Lower leg skin (tissue), 4 donors: ENCODE results near the gene SAMD8. TPM values are rescaled to one million over a fixed set of nuclear protein-coding genes. Genes with fewer than 3 reads are reported as not detected.

Source experiments
- DNase-seq, 2 donors: peaks; one replicate each; pipeline ENCODE4 v3.0.0-alpha.2; 2019; ENCODE audit warnings: low spot score in 2 of 2
- H3K4me3 ChIP-seq: fragments of 200-600 bp; sonication (generic); 2 replicates; pipeline ENCODE4 v1.5.1; 2017; ENCODE audit warnings: mild to moderate bottlenecking, low read depth; ENCODE audit not compliant: poor library complexity, severe bottlenecking
- POLR2A ChIP-seq, 2 donors: fragments of 450-650 bp; IDR thresholded peaks; one replicate each; pipeline ENCODE4 v1.6.1; 2016 to 2017; ENCODE audit warnings: antibody characterized with exemption in 2 of 2, mild to moderate bottlenecking in 1 of 2, moderate library complexity in 1 of 2
- WGBS, 2 donors: methylation state at CpG; one replicate each; pipeline ENCODE4 v1.1.5; 2018; 5-methylcytosine and 5-hydroxymethylcytosine counted together
- intact Hi-C: fragments of 100-400 bp; cut with DNase I; formaldehyde crosslinking; loops from one replicate; pipeline ENCODE4 v1.15.0; 2023; ENCODE audit warnings: low total_unique reads
- total RNA-seq, 4 donors: library from RNA; depleted of rRNA; stranded (reverse); fragments of >200 nt; gene quantifications; one replicate each; pipeline ENCODE4 v1.1.0, GENCODE V29; 2016
- TF ChIP-seq, protein P1 (sequence below), 3 donors: fragments of 450-650 bp; IDR thresholded peaks; one replicate each; pipeline ENCODE4 v1.5.1; 2016; ENCODE audit warnings: antibody characterized with exemption in 3 of 3, mild to moderate bottlenecking in 3 of 3, moderate library complexity in 2 of 3

Gene SAMD8
- total RNA-seq, 4 donors from 2014 or later = 17.4 to 26.4 (median 23.2) TPM

DNA sequence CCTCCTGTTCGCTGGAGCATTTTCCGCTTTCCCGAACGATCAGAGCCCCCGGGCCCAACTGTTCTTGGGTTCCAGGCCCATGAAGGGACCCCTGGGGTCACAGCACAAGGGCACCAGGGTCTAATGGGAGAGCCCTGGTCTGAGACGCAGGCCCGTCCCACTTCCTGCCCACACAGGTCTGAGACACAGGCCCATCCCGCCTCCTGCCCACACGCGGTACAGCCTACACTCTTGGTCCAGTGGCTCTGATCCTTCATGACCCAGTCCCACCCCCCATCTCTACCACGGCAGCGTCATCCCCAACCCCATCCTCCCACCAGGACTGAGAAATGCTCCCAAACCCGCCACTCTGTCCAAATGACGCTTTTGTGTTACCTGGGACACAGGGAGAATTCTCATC is 38.7 kb upstream of the SAMD8 start:
- TF ChIP-seq, protein P1, sequence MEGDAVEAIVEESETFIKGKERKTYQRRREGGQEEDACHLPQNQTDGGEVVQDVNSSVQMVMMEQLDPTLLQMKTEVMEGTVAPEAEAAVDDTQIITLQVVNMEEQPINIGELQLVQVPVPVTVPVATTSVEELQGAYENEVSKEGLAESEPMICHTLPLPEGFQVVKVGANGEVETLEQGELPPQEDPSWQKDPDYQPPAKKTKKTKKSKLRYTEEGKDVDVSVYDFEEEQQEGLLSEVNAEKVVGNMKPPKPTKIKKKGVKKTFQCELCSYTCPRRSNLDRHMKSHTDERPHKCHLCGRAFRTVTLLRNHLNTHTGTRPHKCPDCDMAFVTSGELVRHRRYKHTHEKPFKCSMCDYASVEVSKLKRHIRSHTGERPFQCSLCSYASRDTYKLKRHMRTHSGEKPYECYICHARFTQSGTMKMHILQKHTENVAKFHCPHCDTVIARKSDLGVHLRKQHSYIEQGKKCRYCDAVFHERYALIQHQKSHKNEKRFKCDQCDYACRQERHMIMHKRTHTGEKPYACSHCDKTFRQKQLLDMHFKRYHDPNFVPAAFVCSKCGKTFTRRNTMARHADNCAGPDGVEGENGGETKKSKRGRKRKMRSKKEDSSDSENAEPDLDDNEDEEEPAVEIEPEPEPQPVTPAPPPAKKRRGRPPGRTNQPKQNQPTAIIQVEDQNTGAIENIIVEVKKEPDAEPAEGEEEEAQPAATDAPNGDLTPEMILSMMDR (IDR thresholded peaks at IDR 0.05) = no peak
- TF ChIP-seq POLR2A (IDR thresholded peaks at IDR 0.05) = no peak
- intact Hi-C loops = no loop called here
- 89 to 96% methylated on average over 14 of the region's 14 CpGs for WGBS, 2 donors
- H3K4me3 ChIP-seq = no peak overlapping the region
- DNase-seq = no peak

DNA sequence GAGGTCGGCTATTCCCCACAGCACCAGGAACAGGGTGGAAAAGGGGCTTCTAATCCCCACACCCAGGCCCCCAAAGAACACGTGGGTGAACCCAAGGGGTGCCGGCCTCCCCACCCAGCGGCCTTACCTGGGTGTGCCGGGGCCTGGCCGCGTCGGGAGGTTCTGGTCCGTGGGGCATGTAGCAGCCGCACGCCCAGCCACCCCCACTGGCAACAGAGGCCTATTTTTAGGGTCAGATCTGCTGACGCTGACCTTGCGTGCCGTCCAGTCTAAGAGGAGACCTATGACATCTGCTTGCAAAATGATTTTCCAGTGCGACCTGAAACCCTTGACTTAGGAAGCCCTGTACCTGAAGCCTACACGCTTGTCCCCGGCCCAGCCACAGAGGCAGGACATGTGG is 38.0 kb upstream of the SAMD8 start:
- H3K4me3 ChIP-seq = no peak overlapping the region
- WGBS, 2 donors = 97 to 98% methylated on average over 17 of the region's 17 CpGs
- no peak for DNase-seq
- TF ChIP-seq POLR2A (IDR thresholded peaks at IDR 0.05) = no peak
- TF ChIP-seq, protein P1 (IDR thresholded peaks at IDR 0.05) = no peak
- intact Hi-C loops = no loop called here

DNA sequence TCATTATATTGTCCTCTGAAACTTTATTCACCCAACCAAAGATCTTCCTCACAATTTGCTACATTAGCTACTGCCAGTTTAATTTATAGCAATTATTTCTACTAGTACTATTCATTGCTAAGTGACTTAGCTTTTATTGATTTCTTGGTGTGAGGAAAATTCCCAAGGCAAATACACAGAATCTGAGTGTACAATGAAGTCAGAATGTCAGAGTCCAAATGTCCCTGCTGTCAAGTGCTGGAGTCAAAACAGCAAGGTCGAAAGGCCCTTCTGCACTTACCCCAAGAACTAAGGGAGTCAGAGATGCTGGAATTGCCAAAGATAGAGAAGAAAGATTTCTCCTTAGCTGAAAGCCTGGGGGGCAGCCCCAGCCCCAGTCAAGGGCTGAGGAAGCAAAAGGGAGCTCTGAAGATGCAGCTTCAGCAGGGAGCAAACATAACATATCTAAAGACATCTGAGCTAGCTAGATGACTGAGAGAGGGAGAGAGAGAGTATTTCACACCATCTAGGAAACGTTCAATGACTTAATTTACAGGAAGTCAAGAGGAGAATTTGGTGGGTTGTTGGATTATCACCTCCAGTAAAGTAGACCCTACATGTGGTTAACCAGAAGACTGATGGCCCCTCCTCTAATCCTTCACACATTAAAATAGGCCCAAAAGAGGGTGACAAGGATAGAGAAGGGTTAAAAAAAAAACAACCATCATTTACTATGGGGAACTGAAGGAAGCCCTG is 36.6 kb upstream of the SAMD8 start:
- intact Hi-C loops = no loop called here
- DNase-seq = no peak
- TF ChIP-seq, protein P1 (IDR thresholded peaks at IDR 0.05) = no peak
- TF ChIP-seq POLR2A (IDR thresholded peaks at IDR 0.05) = no peak
- WGBS, 2 donors = 48 to 84% methylated on average over 2 of the region's 2 CpGs
- H3K4me3 ChIP-seq = no peak overlapping the region

DNA sequence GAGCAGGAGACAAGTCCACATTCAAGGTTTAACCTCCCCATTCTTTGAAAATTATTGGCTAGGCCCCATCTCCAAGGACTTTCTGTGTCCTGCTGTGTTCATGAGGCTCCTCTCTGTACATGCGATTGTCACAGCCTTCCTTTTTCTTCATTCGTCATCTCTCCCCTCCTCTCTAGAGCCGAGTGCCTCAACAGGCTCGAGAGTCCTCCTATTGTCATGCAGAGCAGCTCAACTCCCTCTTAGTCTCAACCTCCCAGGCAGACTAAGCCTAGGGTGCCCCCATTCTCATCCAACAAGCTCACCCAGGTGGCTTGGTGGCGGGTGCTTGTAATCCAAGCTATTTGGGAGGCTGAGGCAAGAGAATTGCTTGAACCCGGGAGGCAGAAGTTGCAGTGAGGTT is 35.1 kb upstream of the SAMD8 start:
- DNase-seq = no peak
- H3K4me3 ChIP-seq = no peak overlapping the region
- WGBS, 2 donors = 90 to 94% methylated on average over 6 of the region's 6 CpGs
- no peak for TF ChIP-seq POLR2A (IDR thresholded peaks at IDR 0.05)
- TF ChIP-seq, protein P1 (IDR thresholded peaks at IDR 0.05) = no peak
- intact Hi-C loops = no loop called here

DNA sequence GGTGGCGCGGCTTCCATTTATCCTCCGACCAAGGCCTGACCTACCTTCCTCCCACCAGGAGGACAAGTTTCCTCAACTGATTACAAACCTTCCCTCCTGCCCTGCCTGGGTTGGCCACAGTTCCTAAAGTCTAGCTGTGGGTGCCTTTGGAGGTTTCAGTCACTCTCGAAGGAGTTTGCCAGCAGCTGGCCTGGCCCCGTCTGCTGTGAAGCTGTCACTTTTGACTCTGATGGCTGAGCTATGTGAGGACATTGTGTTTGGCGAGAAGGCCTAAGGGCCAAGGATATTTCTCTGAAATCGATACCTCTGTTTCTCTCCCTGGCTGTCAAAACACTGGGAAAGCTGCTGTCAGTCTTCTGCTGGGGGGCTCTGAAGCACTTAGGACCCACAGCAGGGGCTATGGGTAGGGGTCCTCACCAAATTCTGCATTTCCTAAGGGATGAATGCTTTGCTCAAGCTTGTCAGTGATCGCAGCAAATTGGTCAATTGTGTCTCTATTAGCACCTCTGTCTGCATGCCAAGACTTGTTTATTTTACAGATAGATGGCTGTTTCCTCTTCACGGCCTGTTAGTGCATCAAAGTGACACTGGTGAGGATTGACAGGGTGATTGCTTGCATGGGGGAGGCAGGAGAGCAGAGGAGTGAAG is 31.9 kb upstream of the SAMD8 start:
- 81 to 82% methylated on average over 9 of the region's 9 CpGs for WGBS, 2 donors
- no peak overlapping the region for H3K4me3 ChIP-seq
- intact Hi-C loops = no loop called here
- no peak for DNase-seq
- no peak for TF ChIP-seq POLR2A (IDR thresholded peaks at IDR 0.05)
- TF ChIP-seq, protein P1 (IDR thresholded peaks at IDR 0.05) = no peak
